AG08395 (cell line): ENCODE results near the gene CDK5RAP3.

Source experiments
- DNase-seq: peaks from one replicate; pipeline ENCODE4 v3.0.0; 2012; ENCODE audit warnings: mixed read lengths, low spot score

CDK5RAP3 gene

DNA sequence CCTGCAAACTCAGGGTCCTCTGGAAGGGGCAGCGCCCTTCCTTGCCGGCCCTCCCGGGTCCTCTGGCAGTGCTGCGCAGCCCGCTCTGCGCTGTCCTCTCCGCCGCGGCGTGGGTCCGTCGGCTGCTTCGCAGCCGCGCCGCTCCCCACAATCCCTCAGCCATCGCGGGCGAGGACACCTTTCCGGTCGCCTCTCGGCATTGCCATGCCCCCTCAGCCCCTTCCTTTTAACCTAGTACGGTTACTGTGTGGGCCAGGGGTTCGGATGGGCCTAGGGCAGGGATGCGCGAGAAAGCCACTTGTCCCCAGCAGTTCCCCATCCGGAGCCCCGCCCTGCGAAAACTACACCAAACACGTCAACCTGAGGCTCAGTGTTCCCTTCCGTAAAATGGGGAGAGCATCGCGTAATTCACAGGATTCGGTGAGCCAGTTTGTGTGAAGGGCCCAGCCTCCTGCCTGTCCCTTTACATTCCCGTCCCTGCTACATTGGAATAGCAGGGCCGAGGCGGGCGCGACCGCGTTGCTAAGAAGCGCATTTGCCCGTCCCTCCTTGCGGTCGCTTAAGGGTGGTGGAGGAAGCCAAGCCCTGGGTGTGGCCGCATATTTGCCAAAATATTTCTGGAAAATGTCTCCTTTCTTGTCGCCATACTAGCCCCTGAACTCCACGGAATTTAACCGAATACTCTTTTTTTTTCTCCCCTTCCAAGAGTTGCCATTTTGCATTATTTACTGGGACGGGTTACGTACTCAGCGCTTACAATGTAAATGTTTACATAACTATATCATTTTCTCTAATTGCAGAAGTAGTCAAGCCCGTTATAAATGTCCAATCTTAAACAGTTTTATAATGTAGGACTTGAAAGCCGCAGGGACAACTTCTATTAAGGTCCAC lies 53.5 kb downstream of the CDK5RAP3 start:
- DNase-seq = no peak

- peak; percentile 96 for DNase-seq
Measured at GRCh38 chr17:48025040-48025903, 54.4 kb downstream of the CDK5RAP3 start.

- no peak for DNase-seq
Measured at GRCh38 chr17:48025904-48026501, 55.1 kb downstream of the CDK5RAP3 start.

DNA sequence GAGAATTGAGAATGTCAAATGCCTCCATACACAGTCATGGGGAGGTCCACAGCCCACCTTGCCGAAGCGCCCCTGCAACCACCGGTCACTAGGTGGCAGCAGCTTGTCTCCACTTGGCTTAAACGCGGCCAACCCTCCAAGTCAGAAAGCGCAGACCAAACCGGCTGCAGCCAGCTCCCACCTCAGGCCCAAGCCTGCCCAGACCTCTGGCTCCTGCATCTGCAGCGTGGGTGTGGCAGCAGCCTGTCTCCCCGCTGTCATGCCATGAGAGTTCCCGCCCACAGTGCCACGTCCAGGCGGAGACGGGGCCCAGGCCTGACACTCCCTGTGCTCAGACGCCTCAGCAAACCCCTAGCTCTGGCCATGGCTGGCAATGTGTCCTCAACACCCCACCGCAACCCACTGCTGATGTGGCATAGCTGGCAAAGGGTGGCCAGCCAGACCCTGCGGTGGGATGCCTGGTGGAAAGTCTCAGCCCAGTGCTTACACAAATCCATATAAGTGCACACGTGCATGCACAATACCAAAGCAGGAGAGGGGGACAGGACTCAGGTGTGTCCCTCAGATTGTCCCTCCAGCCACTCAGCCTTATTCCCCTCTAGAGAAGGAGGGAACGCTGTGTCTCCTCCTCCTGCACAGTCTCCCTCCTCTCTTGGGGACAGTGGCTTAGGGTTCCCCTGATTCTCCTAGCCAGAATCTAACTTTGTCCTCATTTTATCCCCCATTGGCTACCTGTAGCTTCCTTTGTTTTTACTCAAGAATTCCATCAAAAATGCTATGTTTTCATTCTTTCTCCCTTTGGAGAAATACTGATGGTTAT lies 55.8 kb downstream of the CDK5RAP3 start:
- DNase-seq = peak; percentile 93

GRCh38 chr17:48027322-48027981 lies 56.5 kb downstream of the CDK5RAP3 start:
- DNase-seq = no peak

DNA sequence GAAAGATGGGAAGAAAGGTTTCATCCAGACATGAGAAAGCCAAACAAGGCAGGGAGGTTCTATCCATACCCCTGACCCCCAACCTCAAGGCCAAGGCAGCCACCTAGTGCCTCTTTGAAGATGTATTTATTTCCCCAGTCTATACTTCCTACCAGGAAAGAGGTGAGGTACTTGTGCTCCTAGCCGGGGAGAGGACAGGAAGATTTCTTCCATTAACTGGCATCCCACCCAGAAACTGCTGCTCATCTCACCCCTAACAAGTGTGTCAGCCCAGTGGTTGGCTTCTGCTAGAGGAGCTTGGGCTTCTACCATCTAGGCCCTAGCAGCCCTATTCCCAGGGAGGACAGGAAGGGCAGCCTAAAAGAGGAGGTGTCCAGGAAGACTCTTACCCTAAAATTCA lies 57.8 kb downstream of the CDK5RAP3 start:
- DNase-seq = no peak

DNA sequence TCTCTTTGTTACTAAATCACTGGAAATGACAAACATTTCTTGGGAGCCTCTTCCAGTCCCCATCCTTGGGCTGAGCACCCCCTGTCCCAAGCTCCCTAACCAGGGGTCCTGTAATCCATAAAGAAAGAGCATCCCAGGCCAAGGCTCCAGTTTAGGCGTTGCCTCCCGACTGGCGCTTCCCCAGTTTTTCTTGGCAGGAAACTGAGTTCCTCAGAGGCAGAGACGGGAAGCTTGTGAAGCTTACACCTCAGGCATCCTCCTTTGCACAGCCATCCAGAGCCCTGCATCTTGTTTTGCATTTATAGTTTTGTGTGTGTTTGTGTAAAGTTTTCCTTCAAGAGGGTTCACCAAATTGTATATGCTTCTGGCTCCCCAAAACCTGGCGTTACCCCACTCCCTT lies 59.6 kb downstream of the CDK5RAP3 start:
- DNase-seq = no peak
